ENCODE data around the gene SYNGR3.

SYNGR3 gene

GRCh38 chr16:1991948-1992703, 2.4 kb downstream of the SYNGR3 start:
- H3K4me3 ChIP-seq (ENCODE audit: low read depth, low read length), result peak overlapping the region; percentile 33

GRCh38 chr16:1992704-1993317, 3.0 kb downstream of the SYNGR3 start:
- H3K4me3 ChIP-seq (ENCODE audit: low read depth, low read length), result no peak overlapping the region
- TF ChIP-seq, protein P1, sequence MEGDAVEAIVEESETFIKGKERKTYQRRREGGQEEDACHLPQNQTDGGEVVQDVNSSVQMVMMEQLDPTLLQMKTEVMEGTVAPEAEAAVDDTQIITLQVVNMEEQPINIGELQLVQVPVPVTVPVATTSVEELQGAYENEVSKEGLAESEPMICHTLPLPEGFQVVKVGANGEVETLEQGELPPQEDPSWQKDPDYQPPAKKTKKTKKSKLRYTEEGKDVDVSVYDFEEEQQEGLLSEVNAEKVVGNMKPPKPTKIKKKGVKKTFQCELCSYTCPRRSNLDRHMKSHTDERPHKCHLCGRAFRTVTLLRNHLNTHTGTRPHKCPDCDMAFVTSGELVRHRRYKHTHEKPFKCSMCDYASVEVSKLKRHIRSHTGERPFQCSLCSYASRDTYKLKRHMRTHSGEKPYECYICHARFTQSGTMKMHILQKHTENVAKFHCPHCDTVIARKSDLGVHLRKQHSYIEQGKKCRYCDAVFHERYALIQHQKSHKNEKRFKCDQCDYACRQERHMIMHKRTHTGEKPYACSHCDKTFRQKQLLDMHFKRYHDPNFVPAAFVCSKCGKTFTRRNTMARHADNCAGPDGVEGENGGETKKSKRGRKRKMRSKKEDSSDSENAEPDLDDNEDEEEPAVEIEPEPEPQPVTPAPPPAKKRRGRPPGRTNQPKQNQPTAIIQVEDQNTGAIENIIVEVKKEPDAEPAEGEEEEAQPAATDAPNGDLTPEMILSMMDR (IDR thresholded peaks at IDR 0.05; ENCODE audit: borderline replicate concordance, insufficient read depth, low read depth, low read length), result no peak

More at GRCh38 chr16:1991948-1992703, 2.4 kb downstream of the SYNGR3 start:
- TF ChIP-seq, protein P1 (IDR thresholded peaks at IDR 0.05; ENCODE audit: borderline replicate concordance, insufficient read depth, low read depth, low read length), result no peak

GRCh38 chr16:1993731-1994131, 4.0 kb downstream of the SYNGR3 start:
- H3K4me3 ChIP-seq (ENCODE audit: low read depth, low read length), result no peak overlapping the region
- TF ChIP-seq, protein P1 (IDR thresholded peaks at IDR 0.05; ENCODE audit: borderline replicate concordance, insufficient read depth, low read depth, low read length), result no peak

GRCh38 chr16:1997494-1998359, 8.0 kb downstream of the SYNGR3 start:
- no peak overlapping the region for H3K4me3 ChIP-seq (ENCODE audit: low read depth, low read length)
- TF ChIP-seq, protein P1 (IDR thresholded peaks at IDR 0.05; ENCODE audit: borderline replicate concordance, insufficient read depth, low read depth, low read length), result no peak

- H3K4me3 ChIP-seq (ENCODE audit: low read depth, low read length), result no peak overlapping the region
- TF ChIP-seq, protein P1 (IDR thresholded peaks at IDR 0.05; ENCODE audit: borderline replicate concordance, insufficient read depth, low read depth, low read length), result no peak
Measured at GRCh38 chr16:1998360-1998835, 8.6 kb downstream of the SYNGR3 start.

DNA sequence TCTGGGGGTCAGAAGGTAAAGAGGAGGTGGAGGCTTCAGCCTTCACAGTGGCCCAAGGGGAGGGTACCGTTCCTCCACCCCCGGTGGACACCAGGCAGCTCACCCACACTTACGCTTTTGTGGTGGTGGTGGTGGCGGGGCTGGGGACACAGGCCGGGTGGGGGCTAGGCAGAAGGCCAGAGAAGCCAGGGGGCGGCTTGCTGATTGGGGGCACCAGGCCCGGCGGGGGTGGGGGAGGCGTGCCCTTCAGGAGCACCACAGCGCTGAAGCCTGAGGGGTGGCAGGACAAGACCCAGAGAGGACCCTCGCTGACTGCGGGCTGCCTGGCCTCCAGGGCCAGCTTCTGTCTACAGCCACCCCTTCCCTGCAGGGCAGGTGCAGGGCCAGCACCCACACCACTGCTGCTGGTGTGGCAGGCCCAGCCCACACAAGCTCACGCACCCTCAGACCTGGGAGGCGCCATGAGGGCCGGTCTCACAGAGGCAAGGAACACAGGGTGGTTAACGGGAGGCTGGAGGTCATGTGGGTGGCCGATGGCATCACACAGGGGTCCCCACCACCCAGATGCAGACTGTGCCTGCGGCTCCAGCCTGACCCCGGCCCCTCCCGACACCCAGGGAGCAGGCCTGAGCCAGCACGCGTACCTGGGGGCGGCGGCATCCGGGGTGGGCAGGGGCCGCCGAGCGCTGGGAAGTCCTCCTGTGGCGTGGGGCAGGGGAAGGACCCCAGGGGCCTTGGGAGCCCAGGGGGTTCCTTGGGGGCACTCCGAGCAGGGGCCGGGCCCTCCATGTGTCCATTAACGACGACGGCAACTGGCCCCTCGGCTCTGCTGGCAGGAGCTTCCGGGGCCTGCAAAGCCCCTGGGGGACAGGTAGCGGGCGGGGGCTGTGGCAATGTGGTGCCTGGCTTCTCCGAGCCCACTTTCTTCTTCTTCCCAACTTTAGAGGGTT, 9.4 kb downstream of the SYNGR3 start:
- TF ChIP-seq, protein P1 (IDR thresholded peaks at IDR 0.05; ENCODE audit: borderline replicate concordance, insufficient read depth, low read depth, low read length), result no peak
- H3K4me3 ChIP-seq (ENCODE audit: low read depth, low read length), result no peak overlapping the region

Measured in GM12875 (cell line).